ENCODE measurements around the gene FKBP15.
"Not testable (repeated sequence)": the region's sequence is repeated elsewhere in the genome, so short reads cannot be mapped to it uniquely, and the experiment has no call there.

Gene FKBP15, protein sequence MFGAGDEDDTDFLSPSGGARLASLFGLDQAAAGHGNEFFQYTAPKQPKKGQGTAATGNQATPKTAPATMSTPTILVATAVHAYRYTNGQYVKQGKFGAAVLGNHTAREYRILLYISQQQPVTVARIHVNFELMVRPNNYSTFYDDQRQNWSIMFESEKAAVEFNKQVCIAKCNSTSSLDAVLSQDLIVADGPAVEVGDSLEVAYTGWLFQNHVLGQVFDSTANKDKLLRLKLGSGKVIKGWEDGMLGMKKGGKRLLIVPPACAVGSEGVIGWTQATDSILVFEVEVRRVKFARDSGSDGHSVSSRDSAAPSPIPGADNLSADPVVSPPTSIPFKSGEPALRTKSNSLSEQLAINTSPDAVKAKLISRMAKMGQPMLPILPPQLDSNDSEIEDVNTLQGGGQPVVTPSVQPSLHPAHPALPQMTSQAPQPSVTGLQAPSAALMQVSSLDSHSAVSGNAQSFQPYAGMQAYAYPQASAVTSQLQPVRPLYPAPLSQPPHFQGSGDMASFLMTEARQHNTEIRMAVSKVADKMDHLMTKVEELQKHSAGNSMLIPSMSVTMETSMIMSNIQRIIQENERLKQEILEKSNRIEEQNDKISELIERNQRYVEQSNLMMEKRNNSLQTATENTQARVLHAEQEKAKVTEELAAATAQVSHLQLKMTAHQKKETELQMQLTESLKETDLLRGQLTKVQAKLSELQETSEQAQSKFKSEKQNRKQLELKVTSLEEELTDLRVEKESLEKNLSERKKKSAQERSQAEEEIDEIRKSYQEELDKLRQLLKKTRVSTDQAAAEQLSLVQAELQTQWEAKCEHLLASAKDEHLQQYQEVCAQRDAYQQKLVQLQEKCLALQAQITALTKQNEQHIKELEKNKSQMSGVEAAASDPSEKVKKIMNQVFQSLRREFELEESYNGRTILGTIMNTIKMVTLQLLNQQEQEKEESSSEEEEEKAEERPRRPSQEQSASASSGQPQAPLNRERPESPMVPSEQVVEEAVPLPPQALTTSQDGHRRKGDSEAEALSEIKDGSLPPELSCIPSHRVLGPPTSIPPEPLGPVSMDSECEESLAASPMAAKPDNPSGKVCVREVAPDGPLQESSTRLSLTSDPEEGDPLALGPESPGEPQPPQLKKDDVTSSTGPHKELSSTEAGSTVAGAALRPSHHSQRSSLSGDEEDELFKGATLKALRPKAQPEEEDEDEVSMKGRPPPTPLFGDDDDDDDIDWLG

DNA sequence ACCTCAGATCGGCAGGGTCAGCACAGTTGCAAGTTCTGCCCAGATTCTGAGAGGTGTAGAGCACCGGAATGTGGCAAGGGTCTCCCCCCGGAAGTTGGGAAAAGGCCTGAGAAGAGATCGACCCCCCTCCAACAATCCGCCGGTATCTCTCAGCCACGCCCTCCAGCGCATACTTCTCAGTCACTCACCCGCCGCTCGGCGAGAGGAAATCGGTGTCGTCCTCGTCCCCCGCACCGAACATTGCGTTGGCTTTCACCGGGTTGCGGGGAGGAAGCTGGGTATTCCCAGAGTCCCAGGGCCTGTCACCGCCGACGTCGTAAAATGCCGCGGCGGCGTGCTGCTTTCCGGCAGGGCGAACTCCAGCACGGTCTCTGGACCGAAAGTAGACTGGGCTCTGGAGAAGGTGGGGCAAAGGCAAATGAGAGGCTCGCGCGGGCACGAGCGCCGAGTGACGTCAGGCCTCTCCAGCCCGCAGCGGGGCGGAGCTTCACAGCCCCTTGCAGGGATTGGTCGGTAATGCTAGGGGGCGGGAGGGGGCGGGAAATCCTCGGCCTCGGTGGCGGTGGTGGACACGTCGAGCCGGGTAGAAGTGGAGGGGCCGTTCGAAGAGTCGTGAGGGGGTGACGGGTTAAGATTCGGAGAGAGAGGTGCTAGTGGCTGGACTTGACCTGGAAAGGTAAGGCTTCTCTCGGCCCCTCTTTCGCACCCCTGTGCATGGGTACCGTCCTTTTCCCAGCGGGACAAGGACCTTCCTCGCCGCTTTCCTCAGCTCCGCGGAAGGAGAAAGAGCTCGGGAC is at the start of gene FKBP15, which contains the start of gene SLC31A1:
Gene FKBP15, minus strand, starts transcription at position 275 of the 797 bp plus-strand sequence. Its CDS starts 34 bp downstream, at position 241.
Gene SLC31A1, plus strand, starts transcription at position 542 of the 797 bp plus-strand sequence. CDS start 34,605 bp downstream, outside the sequence.
- in situ Hi-C loops (cut with MboI; ENCODE audit: low sequenced_read_pairs), result no loop called here

DNA sequence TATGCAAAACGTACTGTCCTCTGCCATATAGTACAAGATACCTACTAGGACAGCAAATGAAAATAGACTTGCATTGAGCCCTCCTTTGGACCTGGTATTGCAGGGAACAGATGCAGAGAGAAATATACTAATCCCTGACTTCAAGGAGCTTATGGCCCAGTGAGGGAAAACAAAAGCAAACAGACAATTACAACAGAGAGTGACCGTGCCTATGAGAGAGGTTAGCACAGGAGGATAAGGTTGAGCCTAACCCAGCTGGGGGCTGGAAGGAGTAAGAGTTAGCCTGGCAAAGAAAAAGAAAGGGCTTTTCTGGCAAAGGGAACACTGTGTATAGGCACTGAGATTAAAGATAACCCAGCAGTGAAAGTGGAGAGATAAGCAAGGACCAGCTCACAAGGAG is 48.8 kb upstream of the FKBP15 start:
- in situ Hi-C loops (cut with MboI; ENCODE audit: low sequenced_read_pairs), result no loop called here

DNA sequence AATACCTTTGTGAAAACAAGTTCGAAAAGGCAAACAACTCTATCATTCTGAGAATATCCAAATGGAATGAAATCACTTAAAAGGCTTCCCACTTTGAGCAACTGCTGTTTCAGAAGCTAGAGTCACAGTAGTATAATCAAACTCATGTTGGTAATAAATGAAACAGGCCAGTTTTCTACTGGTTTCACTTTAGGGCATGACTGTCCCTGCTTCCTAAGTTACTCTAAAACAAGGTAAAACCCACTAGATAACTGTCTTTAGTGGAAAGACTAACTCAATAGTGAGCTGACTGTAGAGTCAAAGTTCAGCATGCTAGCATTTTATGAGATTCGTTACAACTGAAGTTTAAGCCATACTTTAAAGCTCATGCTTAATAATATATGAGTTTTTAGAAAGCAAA is 48.3 kb upstream of the FKBP15 start:
- in situ Hi-C loops (cut with MboI; ENCODE audit: low sequenced_read_pairs), result no loop called here

DNA sequence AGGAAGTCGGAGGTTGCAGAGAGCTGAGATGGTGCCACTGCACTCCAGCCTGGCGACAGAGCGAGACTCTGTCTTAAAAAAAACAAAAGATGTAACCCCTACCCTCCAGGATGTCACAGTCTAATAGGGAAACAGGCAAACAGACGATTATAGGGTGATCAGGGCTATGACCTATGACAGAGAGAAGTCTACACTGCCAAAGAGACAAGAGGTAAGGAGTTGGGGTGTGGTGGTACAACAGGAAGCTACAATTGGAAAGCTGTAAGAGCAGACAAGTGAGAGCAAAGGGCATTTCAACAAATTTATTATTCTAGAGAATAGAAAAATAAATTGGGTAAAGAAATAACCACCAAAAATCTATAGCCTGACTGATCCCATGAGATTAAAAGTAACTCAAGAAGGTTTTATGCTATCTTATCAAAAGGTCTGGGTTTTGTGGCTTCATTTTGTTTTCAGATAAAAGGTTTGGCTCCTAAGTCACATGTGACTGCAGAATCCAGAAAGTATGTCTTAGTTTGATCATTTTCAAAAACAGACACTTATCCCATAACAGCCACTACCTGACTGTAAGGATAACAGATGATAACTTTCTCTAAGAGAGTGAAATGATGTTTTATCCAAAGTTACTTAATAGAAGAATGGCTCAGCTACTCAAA is 47.0 kb upstream of the FKBP15 start:
- in situ Hi-C loops (cut with MboI; ENCODE audit: low sequenced_read_pairs), result no loop called here

DNA sequence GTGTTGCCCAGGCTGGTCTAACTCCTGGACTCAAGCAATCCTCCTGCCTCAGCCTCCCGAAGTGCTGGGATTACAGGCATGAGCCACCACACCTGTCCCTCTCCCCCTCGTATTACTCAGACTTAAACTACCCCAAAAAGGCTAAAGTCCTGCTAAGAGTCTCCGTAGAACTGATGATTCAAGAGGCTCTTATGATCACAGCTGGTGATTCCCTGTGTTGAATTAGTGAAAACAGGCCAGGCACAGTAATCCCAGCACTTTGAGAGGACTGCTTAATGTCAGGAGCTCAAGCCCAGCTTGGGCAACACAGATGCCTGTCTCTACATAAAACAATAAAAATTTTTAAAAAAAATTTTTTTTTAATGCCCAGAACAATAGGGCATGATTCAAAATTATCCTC is 45.1 kb upstream of the FKBP15 start:
- in situ Hi-C loops (cut with MboI; ENCODE audit: low sequenced_read_pairs), result no loop called here

DNA sequence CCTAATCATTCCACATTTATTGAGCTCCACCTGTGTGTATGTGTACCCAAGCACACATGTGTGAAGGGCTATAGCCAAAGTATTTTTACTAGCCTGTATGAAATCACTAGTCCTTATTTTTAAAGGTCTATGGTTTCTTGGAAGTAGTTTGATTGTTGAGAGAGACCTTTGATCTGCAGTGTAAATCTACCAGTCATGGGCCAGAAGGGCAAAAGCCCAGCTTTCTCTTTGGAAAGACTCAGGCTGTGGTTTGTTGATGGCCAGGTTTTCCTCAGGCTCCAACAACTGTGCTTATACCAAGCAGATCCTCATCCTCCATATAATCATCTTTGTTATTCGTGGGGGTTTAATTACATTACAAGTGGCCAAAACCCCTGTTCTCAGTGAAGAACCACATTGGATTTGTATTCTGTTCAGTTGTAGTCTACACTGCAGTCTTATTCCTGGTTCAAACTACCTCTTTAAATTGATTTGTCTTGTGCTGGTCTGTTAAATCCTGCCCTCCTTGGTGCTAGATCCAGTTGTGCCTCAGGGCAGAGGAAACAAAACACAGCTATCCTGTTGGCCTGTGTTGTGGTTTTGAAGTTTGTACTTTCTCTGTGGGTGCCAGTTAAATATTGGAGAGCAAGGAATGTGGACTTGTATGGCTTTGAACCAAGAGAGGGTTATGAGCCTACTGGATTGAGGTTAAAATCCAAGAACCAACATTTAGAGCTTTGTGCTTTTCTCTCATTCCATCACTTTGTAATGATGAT is 41.0 kb upstream of the FKBP15 start:
- in situ Hi-C loops (cut with MboI; ENCODE audit: low sequenced_read_pairs), result no loop called here

DNA sequence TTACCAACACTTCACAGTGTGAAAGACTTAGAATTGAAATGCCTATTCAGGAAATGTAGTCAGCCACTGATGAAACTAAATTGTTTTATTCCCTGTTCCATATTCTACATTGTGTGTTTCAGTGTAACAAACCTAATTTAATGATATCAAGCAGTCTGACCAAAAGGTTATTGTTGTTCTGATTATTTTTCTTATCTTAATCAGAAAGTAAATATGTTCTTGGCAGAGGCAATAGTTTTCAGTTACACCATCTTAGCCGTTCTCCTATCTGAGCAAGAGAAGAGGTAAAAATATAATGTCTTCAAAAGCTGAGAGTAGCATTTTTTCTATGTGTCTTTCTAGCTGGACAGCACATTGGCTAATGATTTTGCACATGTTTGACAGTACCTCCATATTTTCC is 37.2 kb upstream of the FKBP15 start:
- in situ Hi-C loops (cut with MboI; ENCODE audit: low sequenced_read_pairs), result no loop called here

DNA sequence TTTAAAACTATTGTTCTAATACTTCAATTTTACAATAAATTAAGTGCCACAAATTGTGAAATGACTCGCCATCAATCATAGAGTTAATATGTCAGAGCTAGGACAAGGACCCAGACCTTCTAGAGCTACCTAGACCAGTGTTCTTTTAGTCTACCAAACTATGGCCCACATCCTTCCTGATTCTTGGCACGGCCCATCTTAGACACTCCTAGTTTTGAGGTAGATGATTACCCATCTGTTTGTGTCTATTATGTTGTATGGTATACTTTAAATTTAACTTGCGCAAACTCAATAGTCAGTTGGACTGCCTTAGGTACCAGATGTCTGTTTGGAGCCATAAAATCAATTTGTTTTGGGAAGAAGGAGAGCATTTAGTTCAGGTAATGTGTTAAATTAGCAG is 36.8 kb upstream of the FKBP15 start:
- in situ Hi-C loops (cut with MboI; ENCODE audit: low sequenced_read_pairs), result no loop called here

DNA sequence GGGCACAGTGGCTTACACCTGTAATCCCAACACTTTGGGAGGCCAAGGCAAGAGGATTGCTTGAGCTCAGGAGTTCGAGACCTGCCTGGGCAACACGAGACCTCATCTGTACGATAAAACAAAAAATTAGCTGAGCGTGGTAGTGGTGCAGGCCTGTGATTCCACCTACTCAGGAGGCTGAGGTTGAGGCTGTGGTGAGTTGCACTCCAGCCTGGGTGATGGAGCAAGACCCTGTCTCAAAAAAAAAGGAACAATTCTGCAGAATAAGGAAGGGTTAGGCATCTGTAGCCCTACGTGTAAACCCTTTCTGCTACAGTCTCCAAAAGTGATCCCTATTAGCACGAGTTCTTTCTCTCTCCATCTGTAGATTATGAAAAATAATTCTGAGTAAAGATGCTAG is 34.4 kb upstream of the FKBP15 start:
- in situ Hi-C loops (cut with MboI; ENCODE audit: low sequenced_read_pairs), result no loop called here

DNA sequence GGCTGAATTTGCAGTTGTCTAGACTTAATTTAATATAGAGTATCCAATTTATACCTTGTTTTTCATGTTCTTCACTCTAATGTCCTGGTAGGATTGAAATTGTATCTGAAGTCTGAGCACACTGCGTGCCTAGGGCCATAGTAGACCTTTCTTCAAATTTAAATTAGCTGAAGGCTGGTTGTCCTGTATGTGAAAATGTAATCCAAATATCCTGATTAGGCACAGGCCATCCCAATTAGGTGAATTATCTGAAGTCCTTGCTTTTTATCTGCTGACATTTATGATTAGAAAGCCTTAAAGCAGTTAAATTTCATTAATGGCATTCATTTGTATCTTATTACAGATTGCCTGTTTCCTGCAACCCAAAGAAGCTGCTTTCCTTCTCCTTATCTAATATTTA is 33.9 kb upstream of the FKBP15 start:
- in situ Hi-C loops (cut with MboI; ENCODE audit: low sequenced_read_pairs), result no loop called here

DNA sequence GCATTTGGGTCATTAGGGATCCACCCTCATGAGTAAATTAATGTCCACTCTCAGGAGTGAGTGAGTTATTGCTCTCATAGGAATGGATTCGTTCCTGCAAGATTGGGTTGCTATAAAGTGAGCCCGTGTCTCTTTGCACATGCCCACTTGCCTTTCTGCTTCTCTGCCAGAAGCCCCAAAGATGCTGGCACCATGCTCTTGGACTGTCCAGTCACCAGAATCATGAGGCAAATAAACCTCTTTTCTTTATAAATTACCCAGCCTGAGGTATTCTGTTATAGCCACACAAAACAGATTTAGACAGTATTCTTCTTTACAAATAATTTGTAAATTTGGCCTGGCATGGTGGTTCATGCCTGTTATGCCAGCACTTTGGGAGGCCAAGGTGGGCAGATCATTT is 29.7 kb upstream of the FKBP15 start:
- in situ Hi-C loops (cut with MboI; ENCODE audit: low sequenced_read_pairs), result no loop called here

DNA sequence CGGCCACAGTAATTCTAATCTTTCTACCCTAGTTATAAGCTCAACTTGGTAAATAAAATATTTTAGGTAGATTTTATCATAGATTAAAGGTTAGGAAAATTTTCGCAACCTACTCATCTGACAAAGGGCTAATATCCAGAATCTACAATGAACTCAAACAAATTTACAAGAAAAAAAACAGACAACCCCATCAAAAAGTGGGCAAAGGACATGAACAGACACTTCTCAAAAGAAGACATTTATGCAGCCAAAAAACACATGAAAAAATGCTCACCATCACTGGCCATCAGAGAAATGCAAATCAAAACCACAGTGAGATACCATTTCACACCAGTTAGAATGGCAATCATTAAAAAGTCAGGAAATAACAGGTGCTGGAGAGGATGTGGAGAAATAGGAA is 28.6 kb upstream of the FKBP15 start:
- in situ Hi-C loops (cut with MboI; ENCODE audit: low sequenced_read_pairs), result not testable (repeated sequence)

DNA sequence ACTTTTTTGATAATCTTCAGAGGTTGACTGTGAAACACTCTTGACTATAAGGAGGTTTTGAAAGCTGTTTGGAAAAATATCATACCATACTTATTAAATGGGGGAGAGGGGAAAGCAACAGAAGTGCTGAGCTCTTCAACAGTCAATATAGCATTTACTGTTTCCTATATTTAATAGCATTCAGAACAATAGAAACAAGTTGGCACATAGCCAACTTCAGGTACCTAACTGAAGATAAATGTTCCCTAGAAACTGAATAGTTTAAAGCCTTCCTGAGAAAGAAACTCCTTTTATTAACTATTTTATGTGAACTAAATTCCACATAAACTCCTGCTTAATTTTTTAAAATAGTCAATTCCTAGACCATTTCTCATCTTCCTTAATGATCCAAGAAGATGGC is 26.6 kb upstream of the FKBP15 start:
- in situ Hi-C loops (cut with MboI; ENCODE audit: low sequenced_read_pairs), result no loop called here

DNA sequence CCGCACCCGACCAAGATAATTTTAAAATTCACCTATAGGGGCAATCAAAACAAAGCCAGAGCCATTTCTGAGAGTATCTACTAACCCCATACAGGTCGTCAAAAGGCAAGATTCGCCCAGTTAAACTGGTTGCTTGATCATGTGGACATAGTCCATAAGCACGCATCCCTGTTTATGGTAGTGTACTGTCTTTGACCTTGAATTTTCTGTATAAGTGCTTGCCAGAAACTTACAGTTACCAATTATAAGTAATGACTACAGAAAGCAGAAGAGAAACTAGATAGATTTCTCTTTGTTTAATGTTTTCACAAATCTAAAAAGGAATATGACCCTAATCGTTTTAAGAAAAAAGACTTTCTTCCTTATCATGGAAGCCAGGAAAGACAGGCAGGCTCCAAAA is 25.9 kb upstream of the FKBP15 start:
- in situ Hi-C loops (cut with MboI; ENCODE audit: low sequenced_read_pairs), result no loop called here

DNA sequence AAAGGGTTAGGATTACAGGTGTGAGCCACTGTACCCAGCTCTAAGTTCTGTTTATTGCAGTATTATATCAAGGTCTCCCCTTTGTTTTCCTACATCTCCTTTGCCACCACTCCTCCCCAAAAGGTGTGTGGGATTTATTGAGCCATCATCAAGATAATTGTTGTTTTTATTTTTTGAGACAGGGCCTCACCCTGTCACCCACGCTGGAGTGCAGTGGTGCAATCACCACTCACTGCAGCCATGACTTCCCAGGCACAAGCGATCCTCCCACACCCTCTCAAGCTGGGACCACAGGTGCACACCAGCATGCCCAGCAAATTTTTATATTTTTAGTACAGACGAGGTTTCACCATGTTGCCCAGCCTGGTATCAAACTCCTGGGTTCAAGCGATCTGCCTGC is 24.8 kb upstream of the FKBP15 start:
- in situ Hi-C loops (cut with MboI; ENCODE audit: low sequenced_read_pairs), result no loop called here

DNA sequence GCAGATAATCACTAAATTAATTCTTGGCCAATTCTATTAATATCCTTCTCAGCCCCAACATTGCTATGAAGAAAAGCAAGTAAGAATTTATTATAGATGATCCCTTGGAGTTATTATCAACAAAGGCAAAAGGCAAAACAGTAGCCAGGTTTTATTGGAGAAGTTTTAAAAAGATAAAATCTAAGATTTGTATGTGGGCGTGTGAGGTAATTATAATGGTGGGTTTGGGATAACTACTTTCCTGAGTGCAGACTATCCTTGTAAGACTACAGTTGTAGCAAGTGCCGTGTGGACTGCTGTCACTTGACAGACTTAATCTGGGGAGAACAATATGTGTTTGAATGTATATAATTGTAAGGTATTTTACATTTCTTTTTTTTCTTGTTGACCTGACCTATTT is 23.5 kb upstream of the FKBP15 start:
- in situ Hi-C loops (cut with MboI; ENCODE audit: low sequenced_read_pairs), result no loop called here

DNA sequence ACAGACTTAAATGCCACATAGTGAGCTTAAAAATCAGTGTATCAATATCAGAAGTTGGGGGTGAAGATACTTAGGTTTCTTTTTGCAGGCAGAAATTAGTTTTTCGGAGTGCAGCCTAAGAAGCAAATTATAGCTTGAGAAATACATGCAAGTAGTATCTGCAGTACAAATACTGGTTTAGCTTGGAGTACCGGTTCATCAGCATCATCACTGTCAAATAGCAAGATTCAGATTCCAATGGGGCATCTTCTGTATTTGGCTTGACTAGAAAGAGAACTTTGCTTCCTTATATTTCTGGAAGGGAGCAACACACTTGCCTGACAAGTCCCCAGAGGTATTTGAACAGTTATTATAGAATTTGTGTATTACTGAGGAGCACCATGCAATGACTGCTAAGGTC is 20.1 kb upstream of the FKBP15 start:
- in situ Hi-C loops (cut with MboI; ENCODE audit: low sequenced_read_pairs), result no loop called here

DNA sequence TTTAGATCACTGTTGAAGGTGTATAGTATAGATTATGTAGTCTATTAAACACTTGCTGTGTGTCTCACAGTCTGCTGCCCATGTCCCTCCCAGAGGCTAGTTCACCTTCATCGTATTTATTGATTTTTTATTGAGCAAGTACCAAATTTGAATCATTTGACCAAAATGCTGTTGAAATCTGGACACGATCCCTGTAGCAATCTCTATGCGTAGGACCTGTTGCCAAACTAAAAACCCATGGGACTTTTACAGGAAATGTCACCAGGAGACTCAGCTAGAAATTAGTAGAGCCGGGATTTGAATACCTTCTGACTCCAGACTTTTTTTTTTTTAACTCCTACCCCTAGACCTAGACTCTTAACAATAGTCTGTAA is 17.8 kb upstream of the FKBP15 start:
- in situ Hi-C loops (cut with MboI; ENCODE audit: low sequenced_read_pairs), result no loop called here

DNA sequence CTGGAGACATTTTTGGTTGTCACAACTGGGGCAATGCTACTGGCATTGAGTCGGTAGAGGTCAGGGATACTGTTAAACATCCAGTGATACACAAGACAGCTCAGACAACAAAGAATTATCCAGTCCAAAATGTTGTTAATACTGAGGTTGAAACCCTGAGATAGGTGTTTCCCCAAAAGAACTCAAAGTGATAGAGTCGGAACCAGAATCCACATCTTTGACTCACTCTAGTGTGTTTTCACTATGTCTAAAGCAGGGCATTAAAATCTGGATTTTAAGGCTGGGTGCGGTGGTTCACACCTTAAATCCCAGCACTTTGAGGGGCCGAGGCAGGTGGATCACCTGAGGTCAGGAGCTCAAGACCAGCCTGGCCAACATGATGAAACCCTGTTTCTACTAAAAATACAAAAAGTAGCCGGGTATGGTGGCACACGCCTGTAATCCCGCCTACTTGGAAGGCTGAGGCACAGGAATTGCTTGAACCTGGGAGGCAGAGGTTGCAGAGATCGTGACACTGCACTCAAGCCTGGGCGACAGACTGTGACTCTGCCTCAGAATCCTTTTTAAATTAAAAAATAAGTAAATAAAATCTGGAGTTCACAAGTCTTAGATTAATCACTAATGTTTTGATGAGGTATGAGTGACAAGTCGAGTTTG is 17.3 kb upstream of the FKBP15 start:
- in situ Hi-C loops (cut with MboI; ENCODE audit: low sequenced_read_pairs), result no loop called here

All from hTERT RPE-1 (cell line).